ENCODE data around the gene TMEM131L.

GRCh38 chr4:153603258-153603657 lies 137.1 kb downstream of the TMEM131L start:
- TF ChIP-seq CTCF (IDR thresholded peaks at IDR 0.05; ENCODE audit: low read length) = no peak
- TF ChIP-seq EZH2 (IDR thresholded peaks at IDR 0.05; ENCODE audit: borderline replicate concordance, low read length) = no peak

Measured in OCI-LY1 (cell line).